GM18858 (cell line): Measurements from ENCODE around the gene TPSB2.

ENCODE experiments used
- ATAC-seq: cut with Tn5 transposase; IDR thresholded peaks from one replicate; pipeline ENCODE4 v1.9.1; 2021; ENCODE audit not compliant: unreplicated experiment

The TPSB2 gene

GRCh38 chr16:1221628-1222552 is 8.1 kb downstream of the TPSB2 start:
- ATAC-seq: no peak

GRCh38 chr16:1220841-1221627 is 8.9 kb downstream of the TPSB2 start:
- ATAC-seq: no peak

GRCh38 chr16:1220098-1220728 is 9.8 kb downstream of the TPSB2 start:
- no peak for ATAC-seq

GRCh38 chr16:1218930-1219611 is 10.9 kb downstream of the TPSB2 start:
- no peak for ATAC-seq

GRCh38 chr16:1218061-1218929 is 11.7 kb downstream of the TPSB2 start:
- ATAC-seq: no peak

GRCh38 chr16:1217526-1217925 is 12.5 kb downstream of the TPSB2 start:
- ATAC-seq: no peak

GRCh38 chr16:1216681-1217400 is 13.1 kb downstream of the TPSB2 start:
- ATAC-seq: no peak

- ATAC-seq: no peak
Observed at GRCh38 chr16:1216296-1216619, 13.7 kb downstream of the TPSB2 start.

- no peak for ATAC-seq
Observed at GRCh38 chr16:1215574-1216295, 14.2 kb downstream of the TPSB2 start.

GRCh38 chr16:1214719-1215118 is 15.3 kb downstream of the TPSB2 start:
- ATAC-seq: no peak

GRCh38 chr16:1213796-1214372 is 16.1 kb downstream of the TPSB2 start:
- ATAC-seq: no peak

- no peak for ATAC-seq
Observed at GRCh38 chr16:1213231-1213630, 16.8 kb downstream of the TPSB2 start.

- ATAC-seq: no peak
Observed at GRCh38 chr16:1212616-1213194, 17.3 kb downstream of the TPSB2 start.

- no peak for ATAC-seq
Observed at GRCh38 chr16:1211451-1212268, 18.3 kb downstream of the TPSB2 start.

GRCh38 chr16:1210461-1210860 is 19.5 kb downstream of the TPSB2 start:
- no peak for ATAC-seq

GRCh38 chr16:1209081-1209480 is 20.9 kb downstream of the TPSB2 start:
- no peak for ATAC-seq

- no peak for ATAC-seq
Observed at GRCh38 chr16:1208239-1208830, 21.6 kb downstream of the TPSB2 start.
